Retinal pigment epithelial cell (primary cell): ENCODE results near the gene NFE2.

ENCODE experiments used
- DNase-seq: peaks from one replicate; pipeline ENCODE4 v3.0.0-alpha.2; 2010; ENCODE audit warnings: low read depth
- H3K4me3 ChIP-seq: 2 replicates; pipeline ENCODE4 v1.5.1; 2011; ENCODE audit warnings: mild to moderate bottlenecking, low read length, control low read depth, moderate library complexity
- CTCF ChIP-seq: conservative IDR thresholded peaks from 2 replicates; pipeline ENCODE4 v1.5.1; 2011; ENCODE audit warnings: low read depth, low read length, control low read depth, inconsistent platforms

The NFE2 gene

GRCh38 chr12:54300732-54301427, at the start of gene NFE2:
TSS of gene NFE2 (minus strand) at chr12:54301015. CDS start at chr12:54295248, 5,767 bp downstream.
- peak within 1 kb of the TSS; percentile 38 for H3K4me3 ChIP-seq
- no peak for DNase-seq
- peak; percentile 15 for TF ChIP-seq CTCF

DNA sequence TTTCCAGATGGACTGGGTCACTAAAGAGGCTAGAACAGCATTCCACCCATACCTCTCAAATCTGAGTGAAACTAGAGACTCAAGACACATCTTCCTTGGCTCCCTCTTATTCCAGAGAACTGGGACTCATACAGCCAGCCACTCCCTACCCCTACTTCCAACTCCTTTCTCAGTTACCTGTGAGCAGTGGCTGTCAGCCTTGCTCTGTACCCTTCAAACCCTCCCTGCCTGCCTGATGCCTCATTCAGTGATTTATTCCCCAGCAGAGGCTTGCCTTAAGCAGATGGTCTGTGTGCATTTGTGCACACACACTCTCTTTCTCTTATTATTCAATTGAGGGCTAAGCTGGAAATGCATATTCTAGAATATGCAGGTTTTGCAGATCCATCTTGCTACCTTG, 48.9 kb upstream of the NFE2 start:
- no peak for DNase-seq
- H3K4me3 ChIP-seq, result no peak overlapping the region
- no peak for TF ChIP-seq CTCF

GRCh38 chr12:54349036-54349435, 48.2 kb upstream of the NFE2 start:
- no peak for DNase-seq
- H3K4me3 ChIP-seq, result no peak overlapping the region
- TF ChIP-seq CTCF, result no peak

GRCh38 chr12:54341378-54342300, 40.8 kb upstream of the NFE2 start:
- H3K4me3 ChIP-seq, result no peak overlapping the region
- TF ChIP-seq CTCF, result no peak
- no peak for DNase-seq

- H3K4me3 ChIP-seq, result no peak overlapping the region
- no peak for DNase-seq
- TF ChIP-seq CTCF, result no peak
These were observed 40.0 kb upstream of the NFE2 start for GRCh38 chr12:54340846-54341245.

- TF ChIP-seq CTCF, result no peak
- no peak overlapping the region for H3K4me3 ChIP-seq
- no peak for DNase-seq
These were observed 38.0 kb upstream of the NFE2 start for GRCh38 chr12:54338698-54339296.
